SK-N-SH (cell line): ENCODE data around the gene NLRP4. TPM values are rescaled to one million over a fixed set of nuclear protein-coding genes. Genes with fewer than 3 reads are reported as not detected.

ENCODE experiments used
- CTCF ChIA-PET: fragments of 300-600, 350-600 bp; formaldehyde crosslinking; extraction: SDS; loops from one replicate; lab custom pipeline; 2021; lab: Yijun Ruan, JAX
- POLR2A ChIA-PET: fragments of 350-600 bp; sonication (Branson Sonifier 250); formaldehyde crosslinking; extraction: SDS; loops from one replicate; lab custom pipeline; 2020; ENCODE audit warnings: antibody characterized with exemption, inconsistent platforms; lab: Yijun Ruan, JAX
- DNase-seq: peaks from one replicate; pipeline ENCODE4 v3.0.0; 2012
- H2AFZ ChIP-seq: fragments of 200-600 bp; sonication (generic); 2 replicates; pipeline ENCODE4 v1.8.1; 2016; ENCODE audit warnings: antibody characterized with exemption, mild to moderate bottlenecking, low read depth
- H3F3A ChIP-seq: fragments of 200-600 bp; sonication (generic); replicated peaks from 2 replicates; pipeline ENCODE3; 2016; ENCODE audit warnings: antibody characterized with exemption, mild to moderate bottlenecking; ENCODE audit not compliant: insufficient read depth
- H3K27ac ChIP-seq, 2 experiments: fragments of 200-500 bp in 1 of 2; fragments of 200-600 bp in 1 of 2; sonication (Bioruptor generic) in 1 of 2; sonication (generic), shearing (Covaris generic) in 1 of 2; 2 replicates each; pipeline versions ENCODE4 v1.5.1 to v1.6.1; 2014 to 2016; ENCODE audit warnings: low read depth in 2 of 2, inconsistent platforms in 1 of 2, low read length in 1 of 2, mild to moderate bottlenecking in 1 of 2, mixed read lengths in 1 of 2
- H3K27me3 ChIP-seq: fragments of 200-600 bp; sonication (generic), shearing (Covaris generic); 2 replicates; pipeline ENCODE4 v1.6.1; 2016; ENCODE audit warnings: mixed run types; ENCODE audit not compliant: insufficient read depth
- H3K36me3 ChIP-seq, 2 experiments: fragments of 200-500 bp in 1 of 2; fragments of 200-600 bp in 1 of 2; sonication (Bioruptor generic) in 1 of 2; sonication (generic) in 1 of 2; replicated peaks in 1 of 2; 2 replicates each; pipeline versions ENCODE3 to v1.5.1; 2014 to 2016; ENCODE audit warnings: low read length in 1 of 2, mild to moderate bottlenecking in 1 of 2; ENCODE audit not compliant: insufficient read depth in 2 of 2, control insufficient read depth in 1 of 2
- H3K4me1 ChIP-seq, 2 experiments: fragments of 200-500 bp in 1 of 2; fragments of 200-600 bp in 1 of 2; sonication (Bioruptor generic) in 1 of 2; sonication (generic), shearing (Covaris generic) in 1 of 2; 2 replicates each; pipeline versions ENCODE4 v1.5.1 to v1.6.1; 2014 to 2016; ENCODE audit warnings: low read depth in 1 of 2, low read length in 1 of 2, mixed run types in 1 of 2; ENCODE audit not compliant: insufficient read depth in 2 of 2, control insufficient read depth in 1 of 2
- H3K4me2 ChIP-seq: fragments of 200-600 bp; sonication (generic), shearing (Covaris generic); 2 replicates; pipeline ENCODE4 v1.6.1; 2017; ENCODE audit warnings: mixed run types
- H3K4me3 ChIP-seq, 2 experiments: fragments of 200-500 bp in 1 of 2; fragments of 200-600 bp in 1 of 2; sonication (Bioruptor generic) in 1 of 2; sonication (generic), shearing (Covaris generic) in 1 of 2; 2 replicates each; pipeline versions ENCODE4 v1.5.1 to v1.8.1; 2014 to 2016; ENCODE audit warnings: low read depth in 2 of 2, inconsistent platforms in 1 of 2, low read length in 1 of 2, mild to moderate bottlenecking in 1 of 2, mixed read lengths in 1 of 2, moderate library complexity in 1 of 2
- H3K79me2 ChIP-seq: fragments of 200-600 bp; sonication (generic); 2 replicates; pipeline ENCODE4 v1.8.1; 2017; ENCODE audit warnings: mild to moderate bottlenecking; ENCODE audit not compliant: insufficient read depth
- H3K9ac ChIP-seq: fragments of 200-600 bp; sonication (generic); 2 replicates; pipeline ENCODE4 v1.6.1; 2017; ENCODE audit warnings: mixed run types
- H3K9me2 ChIP-seq: fragments of 200-600 bp; sonication (generic); 2 replicates; pipeline ENCODE4 v1.6.1; 2017; ENCODE audit warnings: mixed run types
- H3K9me3 ChIP-seq: fragments of 200-600 bp; sonication (generic); 2 replicates; pipeline ENCODE4 v1.6.1; 2017; ENCODE audit warnings: mixed run types, mild to moderate bottlenecking, moderate library complexity
- H4K20me1 ChIP-seq: fragments of 200-600 bp; sonication (generic); 2 replicates; pipeline ENCODE4 v1.6.1; 2017; ENCODE audit warnings: mild to moderate bottlenecking, mixed run types; ENCODE audit not compliant: insufficient read depth
- CHD2 ChIP-seq: fragments of 150-350 bp; IDR thresholded peaks from 2 replicates; pipeline ENCODE4 v1.6.1; 2018; ENCODE audit warnings: low read length; ENCODE audit not compliant: partially characterized antibody
- CTCF ChIP-seq: fragments of 200-600 bp; sonication (generic); IDR thresholded peaks from 2 replicates; pipeline ENCODE4 v1.6.1; 2017; ENCODE audit warnings: antibody characterized with exemption, mild to moderate bottlenecking, moderate library complexity
- EP300 ChIP-seq, 2 experiments: IDR thresholded peaks; 2 replicates each; pipeline versions ENCODE4 v1.4.0 to v1.6.1; 2012; ENCODE audit warnings: borderline replicate concordance in 1 of 2, low read depth in 1 of 2, low read length in 1 of 2
- EZH2phosphoT487 ChIP-seq: fragments of 200-600 bp; sonication (generic); IDR thresholded peaks from 2 replicates; pipeline ENCODE4 v1.6.1; 2017; ENCODE audit warnings: low read depth, mixed run types, mild to moderate bottlenecking, antibody characterized with exemption, moderate library complexity, borderline replicate concordance
- FOSL2 ChIP-seq: IDR thresholded peaks from 2 replicates; pipeline ENCODE4 v1.4.0; 2012; ENCODE audit warnings: low read depth, mild to moderate bottlenecking, moderate library complexity, borderline replicate concordance
- GATA2 ChIP-seq: sonication (generic); formaldehyde crosslinking; IDR thresholded peaks from 2 replicates; pipeline ENCODE4 v1.5.0; 2020; ENCODE audit warnings: mild to moderate bottlenecking, missing genetic modification reagents
- IRF3 ChIP-seq: fragments of 150-350 bp; IDR thresholded peaks from 2 replicates; pipeline ENCODE4 v1.6.1; 2016; ENCODE audit warnings: mild to moderate bottlenecking, low read depth, low read length
- NFIC ChIP-seq: IDR thresholded peaks from 2 replicates; pipeline ENCODE4 v1.4.0; 2012; ENCODE audit warnings: borderline replicate concordance
- NRF1 ChIP-seq: IDR thresholded peaks from 2 replicates; pipeline ENCODE4 v1.6.1; 2012; ENCODE audit warnings: low read depth, mild to moderate bottlenecking, low read length
- PBX3 ChIP-seq: IDR thresholded peaks from 2 replicates; pipeline ENCODE4; 2012
- POLR2AphosphoS5 ChIP-seq: IDR thresholded peaks from 2 replicates; pipeline ENCODE4 v1.6.1; 2012; ENCODE audit warnings: low read depth, low read length
- RAD21 ChIP-seq: IDR thresholded peaks from 2 replicates; pipeline ENCODE4 v1.6.1; 2012; ENCODE audit warnings: mild to moderate bottlenecking, low read length
- TAF1 ChIP-seq: IDR thresholded peaks from 2 replicates; pipeline ENCODE4 v1.6.1; 2012; ENCODE audit warnings: low read depth, mild to moderate bottlenecking, low read length, moderate library complexity, borderline replicate concordance
- TEAD4 ChIP-seq: IDR thresholded peaks from 2 replicates; pipeline ENCODE4 v1.4.0; 2012; ENCODE audit warnings: mild to moderate bottlenecking, borderline replicate concordance; ENCODE audit not compliant: insufficient read depth
- USF1 ChIP-seq: IDR thresholded peaks from 2 replicates; pipeline ENCODE4 v1.4.0; 2012; ENCODE audit warnings: low read depth, borderline replicate concordance
- USF2 ChIP-seq: fragments of 150-350 bp; IDR thresholded peaks from 2 replicates; pipeline ENCODE4 v1.6.1; 2017; ENCODE audit warnings: antibody characterized with exemption, low read length, low read depth, borderline replicate concordance
- WGBS: methylation state at CpG from one replicate; pipeline ENCODE4 v1.1.6; 2017; ENCODE audit warnings: low lambda C conversion rate; 5-methylcytosine and 5-hydroxymethylcytosine counted together
- polyA plus RNA-seq, 3 experiments: library from polyadenylated mRNA; depleted of rRNA; stranded (reverse); fragments of >200 nt; gene quantifications; 2 replicates each; pipeline ENCODE4 v1.2.3, GENCODE V29; 2012

The NLRP4 gene
- polyA plus RNA-seq, 1 of the 3 experiments (the other 2 are of a cell fraction), result 0.02 TPM

- Histone ChIP-seq H3F3A (no peaks in the 10 kb centered on the region), H3K27ac (no peak overlapping the region), H3K9me3 (no peaks in the 10 kb centered on the region), H4K20me1 (no peaks in the 10 kb centered on the region), H3K4me3 (no peak overlapping the region), H3K9ac (no peak overlapping the region), H3K79me2 (no peaks in the 10 kb centered on the region), H3K36me3 (no peaks in the 10 kb centered on the region), H3K4me1 (no peaks in the 10 kb centered on the region), H3K27me3 (peaks cover 29% of the 10 kb centered on the region; the same call in 1 of the 2 replicates), H2AFZ (no peak overlapping the region), H3K4me2 (no peak overlapping the region), H3K9me2 (no peaks in the 10 kb centered on the region)
- POLR2A ChIA-PET, result no interaction called here
- WGBS, result 6% methylated on average over 4 of the region's 4 CpGs
- TF ChIP-seq USF1 (no peak), TEAD4 (no peak), NFIC (no peak), GATA2 (CRISPR knock-in tag) (no peak), NRF1 (no peak), TAF1 (no peak), FOSL2 (no peak), CTCF (no peak), RAD21 (no peak), PBX3 (no peak), EP300 (IDR thresholded peaks at IDR 0.05; ENCODE audit: borderline replicate concordance in 1 of 2, low read depth in 1 of 2, low read length in 1 of 2) (no peak), IRF3 (no peak), EZH2phosphoT487 (no peak), POLR2AphosphoS5 (no peak), USF2 (no peak), CHD2 (no peak)
- CTCF ChIA-PET, result interaction anchor here (1.4 kb wide), 1 partner anchor 48 kb away, joined by 4 read pairs; no protein-coding TSS in a partner anchor
- no peak for DNase-seq
Measured at GRCh38 chr19:55857149-55857548, 20.8 kb downstream of the NLRP4 start.
